ENCODE measurements around the gene ARHGEF9.
"Not testable (repeated sequence)": the region's sequence is repeated elsewhere in the genome, so short reads cannot be mapped to it uniquely, and the experiment has no call there.

ARHGEF9 gene

GRCh38 chrX:63784902-63785707 is at the start of gene ARHGEF9:
ARHGEF9 (minus strand) TSS chrX:63785214; CDS start chrX:63785145, 69 bp downstream.
- no peak for DNase-seq (ENCODE audit: low read depth, low spot score)

- DNase-seq (ENCODE audit: low read depth, low spot score), result not testable (repeated sequence)
Observed at GRCh38 chrX:63825446-63825845, 40.4 kb upstream of the ARHGEF9 start.

- DNase-seq (ENCODE audit: low read depth, low spot score), result no peak
Observed at GRCh38 chrX:63818156-63818555, 33.1 kb upstream of the ARHGEF9 start.

- no peak for DNase-seq (ENCODE audit: low read depth, low spot score)
Observed at GRCh38 chrX:63817696-63818095, 32.7 kb upstream of the ARHGEF9 start.

- no peak for DNase-seq (ENCODE audit: low read depth, low spot score)
Observed at GRCh38 chrX:63812823-63813222, 27.8 kb upstream of the ARHGEF9 start.

- DNase-seq (ENCODE audit: low read depth, low spot score), result no peak
Observed at GRCh38 chrX:63810746-63811145, 25.7 kb upstream of the ARHGEF9 start.

- no peak for DNase-seq (ENCODE audit: low read depth, low spot score)
Observed at GRCh38 chrX:63809173-63809572, 24.2 kb upstream of the ARHGEF9 start.

GRCh38 chrX:63795406-63795805 is 10.4 kb upstream of the ARHGEF9 start:
- DNase-seq (ENCODE audit: low read depth, low spot score), result not testable (repeated sequence)

- no peak for DNase-seq (ENCODE audit: low read depth, low spot score)
Observed at GRCh38 chrX:63785708-63786040, 660 bp upstream of the ARHGEF9 start.

DNA sequence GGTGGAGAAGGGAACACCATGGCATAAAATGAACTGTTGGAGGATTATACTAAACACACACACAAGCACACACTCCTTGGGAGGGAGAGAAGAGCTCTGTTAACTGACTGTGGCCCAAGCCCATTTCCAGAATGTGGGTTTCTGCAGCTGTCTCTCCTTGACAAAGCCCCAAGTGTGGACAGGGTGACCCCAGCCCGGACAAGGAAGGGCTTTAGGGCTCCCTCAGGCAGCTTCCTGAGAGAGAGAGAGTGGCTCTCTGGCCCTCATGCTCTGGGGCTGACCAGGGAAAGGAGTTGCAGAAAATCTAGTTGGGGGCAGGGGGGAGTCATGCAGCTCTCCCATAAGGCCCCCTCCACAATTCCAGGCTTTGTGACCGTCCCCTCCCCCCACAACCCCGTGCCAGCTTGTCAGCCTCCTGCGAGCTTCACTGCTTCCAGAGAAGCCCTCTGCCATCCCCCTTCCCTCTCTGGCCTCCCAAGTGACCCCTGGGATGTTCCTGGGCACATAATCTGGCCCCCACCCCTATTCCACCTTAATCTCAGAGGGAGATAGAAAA is 590 bp downstream of the ARHGEF9 start:
- no peak for DNase-seq (ENCODE audit: low read depth, low spot score)

DNA sequence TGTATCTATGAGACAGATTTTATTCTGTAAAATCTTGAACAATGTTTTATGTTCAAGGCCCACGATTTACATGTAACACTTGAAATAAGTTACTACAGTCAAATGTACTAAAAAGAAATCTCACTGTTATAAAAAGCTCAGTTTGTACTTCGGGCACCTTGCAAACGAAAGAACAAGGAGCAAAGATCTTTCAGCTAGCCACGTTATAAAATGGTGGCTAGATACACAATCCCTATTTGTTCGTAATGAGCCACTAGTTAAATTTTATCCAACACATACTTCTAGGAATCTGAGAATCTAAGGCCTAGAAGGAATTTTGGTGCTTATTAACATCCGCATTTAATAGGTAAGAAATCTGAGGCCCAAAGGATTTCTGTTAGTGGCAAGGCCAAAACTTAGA is 2.5 kb downstream of the ARHGEF9 start:
- no peak for DNase-seq (ENCODE audit: low read depth, low spot score)

DNA sequence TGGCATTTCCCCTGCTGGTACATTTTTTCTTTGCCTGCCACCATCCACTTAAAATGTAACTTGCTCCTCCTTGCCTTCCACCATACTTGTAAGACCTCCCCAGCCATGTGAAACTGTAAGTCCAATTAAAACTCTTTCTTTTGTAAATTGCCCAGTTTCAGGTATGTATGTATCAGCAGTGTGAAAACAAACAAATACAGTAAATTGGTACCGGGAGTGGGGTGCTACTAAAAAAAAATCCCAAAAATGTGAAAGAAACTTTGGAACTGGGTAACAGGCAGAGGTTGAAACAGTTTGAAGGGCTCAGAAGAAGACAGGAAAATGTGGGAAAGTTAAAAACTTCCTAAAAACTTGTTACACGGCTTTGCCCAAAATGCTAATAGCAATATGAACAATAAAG is 16.3 kb downstream of the ARHGEF9 start:
- no peak for DNase-seq (ENCODE audit: low read depth, low spot score)

DNA sequence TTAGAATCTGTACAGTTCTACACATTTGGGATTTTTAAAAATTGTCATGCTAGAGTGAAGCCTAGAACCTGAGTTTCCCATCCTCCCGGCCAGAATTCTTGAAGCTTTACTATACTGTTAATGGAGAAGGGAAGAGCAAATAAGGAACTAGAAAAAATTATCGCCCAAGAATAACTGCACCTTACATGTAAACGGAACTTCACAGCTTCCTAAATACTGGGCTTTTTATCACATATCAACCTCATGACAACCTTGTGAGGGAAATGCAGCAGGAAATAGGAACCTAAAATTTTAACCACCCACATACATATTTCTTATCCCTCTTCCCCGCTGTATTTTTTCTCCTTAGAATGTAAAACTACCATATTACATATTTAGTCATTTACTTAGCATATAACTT is 19.3 kb downstream of the ARHGEF9 start:
- no peak for DNase-seq (ENCODE audit: low read depth, low spot score)

DNA sequence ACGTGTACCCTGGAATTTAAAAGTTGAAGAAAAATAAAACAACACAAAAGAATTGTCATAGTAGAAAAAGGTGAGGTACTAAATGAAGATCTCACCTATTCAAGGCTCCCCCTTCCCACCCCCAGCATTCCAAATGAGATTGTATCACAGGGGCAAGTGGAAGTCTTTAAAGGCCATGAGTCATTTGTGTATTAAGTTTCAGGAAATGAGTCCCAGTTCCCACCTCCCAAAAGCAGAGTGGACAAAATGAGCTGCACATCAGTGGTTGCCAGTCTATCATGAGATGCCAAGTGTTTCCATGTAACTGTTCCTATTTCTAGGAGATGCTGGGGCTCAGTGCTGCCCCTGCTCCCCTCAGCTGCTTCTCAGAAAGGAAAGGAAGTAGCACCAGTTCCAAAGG is 20.1 kb downstream of the ARHGEF9 start:
- DNase-seq (ENCODE audit: low read depth, low spot score), result no peak

DNA sequence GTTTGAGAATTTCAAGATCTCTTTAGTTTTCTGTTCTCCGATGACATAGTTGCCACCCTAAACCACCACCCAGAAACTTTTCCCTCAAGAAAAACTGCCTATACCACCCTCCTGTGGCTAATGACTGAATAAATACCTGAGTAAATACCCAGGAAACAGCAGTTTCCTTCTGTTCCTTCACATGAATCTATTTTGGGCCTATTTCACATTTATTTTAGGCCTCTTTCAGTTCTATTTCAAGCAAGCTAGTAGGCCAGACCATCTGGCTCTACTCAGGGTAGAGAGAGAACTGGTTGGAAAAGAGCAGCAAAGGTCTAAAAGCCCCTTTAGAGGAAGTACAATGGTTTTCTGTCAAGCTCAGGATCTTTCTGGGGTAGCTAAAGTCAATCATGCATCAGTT is 23.4 kb downstream of the ARHGEF9 start:
- no peak for DNase-seq (ENCODE audit: low read depth, low spot score)

- DNase-seq (ENCODE audit: low read depth, low spot score), result no peak
Observed at GRCh38 chrX:63758011-63758410, 27.0 kb downstream of the ARHGEF9 start.

DNA sequence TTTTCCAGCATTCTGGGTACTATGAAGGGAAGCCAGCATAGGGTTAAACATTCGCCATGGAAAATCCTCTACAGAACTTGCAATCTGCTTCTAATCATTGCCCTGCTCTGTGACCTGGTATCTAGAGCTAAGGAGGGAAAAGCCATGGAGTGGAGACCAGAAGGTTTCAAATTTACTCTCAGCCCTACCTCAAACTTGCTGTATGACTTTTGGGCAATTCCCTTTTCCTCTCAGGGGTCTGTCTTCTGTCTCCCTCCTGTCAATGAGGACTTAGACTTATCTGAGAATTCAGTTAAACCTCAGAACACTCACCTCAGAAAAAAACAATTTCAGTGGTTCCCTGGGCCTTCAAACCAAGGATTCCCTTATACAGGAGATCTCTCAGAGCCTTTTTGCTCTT is 29.1 kb downstream of the ARHGEF9 start:
- no peak for DNase-seq (ENCODE audit: low read depth, low spot score)

DNA sequence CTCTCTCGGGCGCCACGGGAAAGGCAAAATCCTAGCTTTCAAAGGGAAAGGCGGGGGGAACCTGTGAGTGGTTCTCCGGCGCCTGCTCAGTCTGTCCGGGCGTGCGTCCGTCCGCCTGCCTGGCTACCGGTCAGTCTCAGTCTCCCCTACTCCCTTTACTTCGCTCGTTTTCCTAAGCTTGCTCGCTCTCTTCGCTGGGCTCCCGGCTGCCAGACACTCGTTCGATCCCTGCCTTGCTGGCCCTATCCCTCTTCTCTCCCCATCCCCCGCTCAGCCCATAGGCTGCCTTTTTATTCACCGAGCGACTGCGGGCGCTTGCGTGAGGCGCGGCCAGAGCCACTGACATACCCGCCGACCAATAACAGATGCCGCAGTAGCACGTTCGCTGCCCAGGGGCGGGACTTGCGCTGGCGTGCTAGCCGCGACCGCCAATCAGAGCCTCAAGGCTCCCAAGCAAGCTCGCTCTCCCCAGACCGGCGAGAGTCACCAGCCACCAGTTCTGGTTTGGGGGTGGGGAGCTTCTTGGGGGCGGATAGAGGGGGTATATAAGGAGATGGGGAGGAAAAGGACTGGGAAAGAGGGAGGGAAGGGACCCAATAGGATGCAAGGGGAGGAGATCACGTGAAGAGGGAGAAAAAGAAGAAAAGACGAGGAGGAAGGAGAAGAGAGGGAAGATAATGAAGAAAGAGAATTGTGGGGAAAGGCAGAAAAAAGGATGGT is 30.0 kb downstream of the ARHGEF9 start:
- peak; percentile 87 for DNase-seq (ENCODE audit: low read depth, low spot score)

GRCh38 chrX:63754136-63754859 is 30.7 kb downstream of the ARHGEF9 start:
- no peak for DNase-seq (ENCODE audit: low read depth, low spot score)

- DNase-seq (ENCODE audit: low read depth, low spot score), result no peak
Observed at GRCh38 chrX:63751481-63751880, 33.5 kb downstream of the ARHGEF9 start.

- DNase-seq (ENCODE audit: low read depth, low spot score), result no peak
Observed at GRCh38 chrX:63750811-63751210, 34.2 kb downstream of the ARHGEF9 start.

- DNase-seq (ENCODE audit: low read depth, low spot score), result peak; percentile 12
Observed at GRCh38 chrX:63747331-63747730, 37.7 kb downstream of the ARHGEF9 start.

All from brain pericyte (primary cell).